GM06990 (cell line): Measurements from ENCODE around the gene ANKRD42.

Source experiments
- DNase-seq: peaks from one replicate; pipeline ENCODE4 v3.0.0-alpha.2; 2011; ENCODE audit not compliant: insufficient read length; ENCODE audit errors: extremely low read depth
- H3K27me3 ChIP-seq: replicated peaks from 2 replicates; pipeline ENCODE4 v1.6.0; 2011; ENCODE audit warnings: low read length; ENCODE audit not compliant: control insufficient read depth, insufficient read depth
- H3K36me3 ChIP-seq: 2 replicates; pipeline ENCODE4 v1.5.1; 2011; ENCODE audit warnings: low read length; ENCODE audit not compliant: control insufficient read depth, insufficient read depth
- H3K4me3 ChIP-seq: replicated peaks from 2 replicates; pipeline ENCODE4 v1.5.1; 2011; ENCODE audit warnings: low read depth, mild to moderate bottlenecking, control low read depth, low read length
- CTCF ChIP-seq: IDR thresholded peaks from 2 replicates; pipeline ENCODE4 v1.5.1; 2011; ENCODE audit warnings: low read length, control low read depth, mild to moderate bottlenecking, inconsistent platforms; ENCODE audit not compliant: insufficient read depth, poor library complexity, severe bottlenecking

The ANKRD42 gene

DNA sequence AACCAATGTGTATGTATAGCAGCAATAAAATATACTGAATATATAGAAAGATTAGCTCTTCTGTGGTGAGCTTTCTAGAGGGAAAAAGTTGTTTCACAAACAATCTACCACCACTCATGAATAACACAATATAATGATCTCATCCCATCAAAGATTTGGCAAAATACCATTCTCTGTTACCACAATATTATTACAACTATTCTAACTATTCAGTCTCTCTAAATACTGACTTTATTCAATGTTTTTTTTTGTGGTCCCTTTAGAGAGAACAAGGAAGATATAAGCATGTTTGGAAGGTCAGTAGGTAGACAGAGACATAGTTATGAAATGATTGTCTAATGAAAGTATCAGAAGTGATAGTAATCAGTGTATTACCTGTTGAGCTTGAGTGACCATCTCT, 84.8 kb downstream of the ANKRD42 start:
- no peaks in the 10 kb centered on the region for H3K27me3 ChIP-seq
- DNase-seq = no peak
- H3K36me3 ChIP-seq = peaks cover 2% of the 10 kb centered on the region; the same call in 1 of the 2 replicates
- H3K4me3 ChIP-seq = no peak overlapping the region
- TF ChIP-seq CTCF = no peak

GRCh38 chr11:83280256-83280655, 86.7 kb downstream of the ANKRD42 start:
- Histone ChIP-seq H3K27me3 (no peaks in the 10 kb centered on the region), H3K4me3 (no peak overlapping the region), H3K36me3 (peaks cover 2% of the 10 kb centered on the region; the same call in 1 of the 2 replicates)
- TF ChIP-seq CTCF = no peak
- no peak for DNase-seq

DNA sequence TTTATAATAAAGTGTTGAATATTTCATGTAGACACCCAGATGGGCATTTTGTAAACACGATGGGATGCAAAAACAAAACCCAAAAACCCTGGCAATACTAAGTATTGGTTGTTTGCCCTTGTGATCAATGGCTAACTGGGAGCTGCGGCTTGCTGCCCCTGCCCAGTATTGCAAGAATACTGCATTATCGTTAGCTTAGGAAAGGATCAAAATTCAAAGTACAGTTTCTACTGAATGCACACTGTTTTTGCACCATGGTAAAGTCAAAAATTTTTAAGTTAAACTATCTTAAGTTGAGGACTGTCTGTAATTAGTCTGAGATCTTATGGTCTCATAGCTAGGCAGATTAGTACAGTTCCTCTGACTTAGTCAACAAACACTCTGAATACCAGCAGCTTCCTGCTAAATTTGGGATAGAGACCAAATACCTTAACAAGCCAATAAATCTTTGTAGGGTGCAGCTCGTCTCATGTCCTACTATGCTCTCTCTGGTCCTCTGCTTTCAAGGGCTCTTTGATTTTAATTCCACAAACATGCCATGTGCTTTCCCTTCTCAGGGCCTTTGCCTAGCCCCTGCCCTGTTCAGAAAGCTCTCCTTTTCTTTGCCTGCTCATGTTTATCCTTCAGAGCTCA, 88.7 kb downstream of the ANKRD42 start:
- Histone ChIP-seq H3K27me3 (no peaks in the 10 kb centered on the region), H3K4me3 (no peak overlapping the region), H3K36me3 (no peaks in the 10 kb centered on the region; the same call in 1 of the 2 replicates)
- TF ChIP-seq CTCF = no peak
- DNase-seq = no peak

DNA sequence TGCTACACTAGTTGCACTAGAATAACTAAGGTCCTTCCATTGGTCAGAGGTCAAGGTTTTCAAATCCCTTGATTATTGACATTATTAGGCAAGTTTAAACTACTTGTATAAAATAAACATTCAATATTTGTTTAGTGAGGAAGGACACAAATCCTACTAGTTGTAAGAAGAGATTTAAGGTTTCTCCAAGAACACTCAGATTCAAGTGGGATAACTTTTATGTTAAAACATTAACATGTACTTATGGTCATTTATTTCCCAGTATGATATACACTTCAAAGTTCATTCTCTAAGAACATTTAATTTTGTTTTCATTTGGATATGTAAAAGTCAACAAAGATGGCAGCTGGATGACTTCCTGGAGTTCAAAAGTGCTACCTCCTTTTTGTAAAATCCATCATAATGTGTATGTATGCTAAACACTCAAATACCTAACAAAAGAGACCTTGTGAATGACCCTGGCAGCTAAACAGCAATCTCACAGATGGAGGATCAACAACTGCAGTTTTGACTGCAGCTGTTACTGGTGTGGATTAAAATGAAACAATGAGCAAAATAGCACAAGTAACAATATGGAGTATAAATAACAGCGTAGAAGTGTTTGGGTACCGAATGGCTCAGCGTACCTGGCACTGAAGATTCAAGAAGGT, 91.1 kb downstream of the ANKRD42 start:
- H3K27me3 ChIP-seq = no peaks in the 10 kb centered on the region
- H3K4me3 ChIP-seq = peak overlapping the region; percentile 98
- H3K36me3 ChIP-seq = no peaks in the 10 kb centered on the region; the same call in 1 of the 2 replicates
- no peak for TF ChIP-seq CTCF
- no peak for DNase-seq

DNA sequence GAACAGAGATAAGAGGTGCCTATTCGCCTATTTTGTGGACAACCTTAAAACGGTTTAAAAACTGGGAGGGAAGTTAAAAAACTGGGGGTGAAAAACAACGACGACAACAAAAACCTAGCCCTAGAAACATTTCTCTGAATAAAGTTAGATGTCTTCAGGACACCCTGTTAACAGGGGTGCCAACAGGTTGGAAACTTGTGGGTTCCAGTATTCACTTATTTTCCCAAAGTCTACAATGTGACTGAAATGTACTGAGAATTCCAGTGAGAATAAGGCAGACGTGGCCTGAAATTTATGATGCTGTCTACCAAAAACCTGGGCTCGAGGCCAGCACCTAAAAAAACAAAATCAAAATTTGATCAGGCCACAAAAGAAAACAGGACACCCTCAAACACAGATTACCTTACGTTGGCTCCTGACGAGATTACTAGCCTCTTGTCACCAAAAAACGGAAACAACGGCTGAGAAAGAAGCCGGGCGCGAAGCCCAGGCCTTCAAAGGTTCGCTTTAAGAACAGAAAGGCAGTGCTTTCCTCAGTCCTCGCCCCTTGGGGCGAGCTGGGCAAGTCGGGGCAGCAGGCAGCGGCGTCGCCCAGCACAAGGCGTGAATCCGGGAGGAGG, 91.7 kb downstream of the ANKRD42 start:
- no peak for TF ChIP-seq CTCF
- Histone ChIP-seq H3K27me3 (no peaks in the 10 kb centered on the region), H3K4me3 (peak overlapping the region; percentile 98), H3K36me3 (no peaks in the 10 kb centered on the region; the same call in 1 of the 2 replicates)
- DNase-seq = no peak
